ENCODE measurements around the gene ZNF77.
"Not testable (repeated sequence)": the region's sequence is repeated elsewhere in the genome, so short reads cannot be mapped to it uniquely, and the experiment has no call there.

ZNF77 gene

DNA sequence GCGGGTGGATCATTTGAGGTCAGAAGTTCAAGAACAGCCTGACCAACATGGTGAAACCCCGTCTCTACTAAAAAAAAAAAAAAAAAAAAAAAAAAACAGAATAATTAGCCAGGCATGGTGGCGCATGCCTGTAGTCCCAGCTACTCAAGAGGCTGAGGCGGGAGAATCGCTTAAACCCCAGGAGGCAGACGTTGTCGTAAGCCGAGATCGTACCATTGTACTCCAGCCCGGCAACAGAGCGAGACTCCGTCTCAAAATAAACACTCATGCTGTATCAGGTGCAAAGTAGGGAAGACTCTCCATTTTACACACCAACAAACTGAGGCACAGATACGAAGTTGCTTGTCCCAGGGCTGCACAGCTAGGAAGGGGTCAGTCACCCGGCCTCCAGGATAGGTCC, 48.2 kb upstream of the ZNF77 start (continued):
- TF ChIP-seq ZNF133 (tag by site-specific recombination; IDR thresholded peaks at IDR 0.05) = no peak

DNA sequence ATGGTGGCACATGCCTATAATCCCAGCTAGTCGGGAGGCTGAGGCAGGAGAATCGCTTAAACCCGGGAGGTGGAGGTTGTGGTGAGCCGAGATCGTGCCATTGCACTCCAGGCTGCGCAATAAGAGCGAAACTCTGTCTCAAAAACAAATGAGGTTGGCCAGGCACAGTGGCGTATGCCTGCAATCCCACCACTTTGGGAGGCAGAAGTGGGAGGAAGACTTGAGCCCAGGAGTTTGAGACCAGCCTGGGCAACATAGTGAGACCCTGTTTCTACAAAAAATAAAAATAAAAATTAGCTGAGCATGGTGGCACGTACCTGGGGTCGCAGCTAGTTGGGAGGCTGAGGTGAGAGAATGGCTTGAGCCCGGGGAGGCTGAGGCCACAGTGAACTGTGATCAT, 47.6 kb upstream of the ZNF77 start:
- not testable (repeated sequence) for H3K4me3 ChIP-seq (ENCODE audit: low read depth, low read length); H3K36me3 ChIP-seq (ENCODE audit: control insufficient read depth in 2 of 2, insufficient read depth in 1 of 2, low read length in 2 of 2); H3K27ac ChIP-seq (ENCODE audit: extremely low read depth, low read depth, low read length); H3K4me1 ChIP-seq (ENCODE audit: control insufficient read depth, insufficient read depth, low read length); H3K9me3 ChIP-seq (ENCODE audit: control insufficient read depth, insufficient read depth, low read depth, low read length)
- POLR2A ChIA-PET = interaction anchor here (0.6 kb wide), 1 partner anchor 26 kb away, joined by 3 read pairs; no protein-coding TSS in a partner anchor
- CTCF ChIA-PET = interaction anchor here (0.5 to 0.7 kb wide), 3 partner anchors 39 to 243 kb away, joined by 3 read pairs; no protein-coding TSS in a partner anchor
- peak; percentile 90 for TF ChIP-seq ZNF121 (tag by site-specific recombination; IDR thresholded peaks at IDR 0.05)

DNA sequence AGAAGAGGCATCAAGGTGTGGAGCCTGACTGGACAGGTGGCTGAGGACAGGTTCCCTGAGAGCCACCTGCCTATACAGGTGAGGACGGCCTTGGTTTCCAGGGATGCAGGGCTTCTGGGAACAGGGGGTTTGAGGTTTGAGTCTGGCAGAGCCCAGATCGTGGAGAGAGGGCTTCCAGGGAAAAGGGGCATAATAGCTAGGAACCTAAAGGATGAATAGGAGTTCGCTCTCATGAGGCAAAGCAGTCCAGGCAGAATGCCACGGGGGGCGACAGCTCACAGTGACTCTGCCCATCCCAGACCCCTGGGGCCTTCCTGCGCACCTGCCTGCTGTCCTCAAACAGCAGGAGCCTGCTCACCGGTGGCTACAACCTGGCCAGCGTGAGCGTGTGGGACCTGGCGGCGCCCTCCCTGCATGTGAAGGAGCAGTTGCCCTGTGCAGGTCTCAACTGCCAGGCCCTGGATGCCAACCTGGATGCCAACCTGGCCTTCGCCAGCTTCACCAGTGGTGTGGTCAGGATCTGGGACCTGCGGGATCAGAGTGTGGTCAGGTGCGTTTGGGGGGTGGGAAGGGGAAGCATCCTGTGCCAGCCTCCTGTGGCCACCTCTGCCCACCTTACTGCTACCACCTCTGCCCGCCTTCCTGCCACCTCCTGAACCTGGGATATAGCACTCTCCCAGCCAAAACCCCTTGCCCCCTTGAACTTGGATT, 44.6 kb upstream of the ZNF77 start:
- H3K36me3 ChIP-seq (ENCODE audit: control insufficient read depth in 2 of 2, insufficient read depth in 1 of 2, low read length in 2 of 2) = no peaks in the 10 kb centered on the region
- POLR2A ChIA-PET = no interaction called here
- no peaks in the 10 kb centered on the region for H3K9me3 ChIP-seq (ENCODE audit: control insufficient read depth, insufficient read depth, low read depth, low read length)
- H3K27ac ChIP-seq (ENCODE audit: extremely low read depth, low read depth, low read length) = 0 out of 2 replicates have a peak overlapping the region, but pooled peaks have one; percentile 24
- CTCF ChIA-PET = interaction anchor here (1.6 kb wide), 1 partner anchor 119 kb away, joined by 5 read pairs; no protein-coding TSS in a partner anchor
- H3K4me3 ChIP-seq (ENCODE audit: low read depth, low read length) = no peak overlapping the region
- peak; percentile 86 for TF ChIP-seq ZFP3 (tag by site-specific recombination; IDR thresholded peaks at IDR 0.05; ENCODE audit: low read depth)
- TF ChIP-seq ZSCAN23 (tag by site-specific recombination; IDR thresholded peaks at IDR 0.05) = no peak
- TF ChIP-seq ZNF624 (tag by site-specific recombination; IDR thresholded peaks at IDR 0.05) = no peak
- TF ChIP-seq, protein P1, sequence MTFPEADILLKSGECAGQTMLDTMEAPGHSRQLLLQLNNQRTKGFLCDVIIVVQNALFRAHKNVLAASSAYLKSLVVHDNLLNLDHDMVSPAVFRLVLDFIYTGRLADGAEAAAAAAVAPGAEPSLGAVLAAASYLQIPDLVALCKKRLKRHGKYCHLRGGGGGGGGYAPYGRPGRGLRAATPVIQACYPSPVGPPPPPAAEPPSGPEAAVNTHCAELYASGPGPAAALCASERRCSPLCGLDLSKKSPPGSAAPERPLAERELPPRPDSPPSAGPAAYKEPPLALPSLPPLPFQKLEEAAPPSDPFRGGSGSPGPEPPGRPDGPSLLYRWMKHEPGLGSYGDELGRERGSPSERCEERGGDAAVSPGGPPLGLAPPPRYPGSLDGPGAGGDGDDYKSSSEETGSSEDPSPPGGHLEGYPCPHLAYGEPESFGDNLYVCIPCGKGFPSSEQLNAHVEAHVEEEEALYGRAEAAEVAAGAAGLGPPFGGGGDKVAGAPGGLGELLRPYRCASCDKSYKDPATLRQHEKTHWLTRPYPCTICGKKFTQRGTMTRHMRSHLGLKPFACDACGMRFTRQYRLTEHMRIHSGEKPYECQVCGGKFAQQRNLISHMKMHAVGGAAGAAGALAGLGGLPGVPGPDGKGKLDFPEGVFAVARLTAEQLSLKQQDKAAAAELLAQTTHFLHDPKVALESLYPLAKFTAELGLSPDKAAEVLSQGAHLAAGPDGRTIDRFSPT (tag by site-specific recombination; IDR thresholded peaks at IDR 0.05) = peak; percentile 89
- TF ChIP-seq ZNF501 (tag by site-specific recombination; IDR thresholded peaks at IDR 0.05) = no peak
- H3K4me1 ChIP-seq (ENCODE audit: control insufficient read depth, insufficient read depth, low read length) = no peaks in the 10 kb centered on the region

DNA sequence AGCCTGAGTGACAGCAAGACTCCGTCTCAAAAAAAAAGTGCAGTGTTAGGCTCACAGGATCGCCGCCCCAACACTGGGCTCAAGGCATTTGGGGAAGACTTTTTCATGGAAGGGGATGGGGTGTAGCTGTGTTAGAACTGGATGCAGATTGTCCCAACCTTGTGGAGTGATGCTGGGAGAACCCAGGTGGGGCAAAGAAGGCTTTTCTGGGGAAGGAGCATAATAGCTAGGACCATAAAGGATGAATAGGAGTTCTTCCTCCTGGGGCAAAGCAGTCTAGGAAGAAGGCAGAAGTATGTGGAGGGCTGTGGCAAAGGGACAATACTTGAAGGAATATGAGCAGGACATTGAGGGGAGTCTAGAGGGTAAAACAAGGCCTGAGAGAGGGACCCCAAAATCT, 43.8 kb upstream of the ZNF77 start:
- Histone ChIP-seq H3K36me3 (ENCODE audit: control insufficient read depth in 2 of 2, insufficient read depth in 1 of 2, low read length in 2 of 2) (no peaks in the 10 kb centered on the region), H3K4me3 (ENCODE audit: low read depth, low read length) (no peak overlapping the region), H3K4me1 (ENCODE audit: control insufficient read depth, insufficient read depth, low read length) (peaks cover 2% of the 10 kb centered on the region; the same call in 1 of the 2 replicates), H3K27ac (ENCODE audit: extremely low read depth, low read depth, low read length) (no peak overlapping the region), H3K9me3 (ENCODE audit: control insufficient read depth, insufficient read depth, low read depth, low read length) (no peaks in the 10 kb centered on the region)
- TF ChIP-seq OSR2 (tag by site-specific recombination; IDR thresholded peaks at IDR 0.05) (no peak), ZNF324 (tag by site-specific recombination; IDR thresholded peaks at IDR 0.05) (no peak), ZFP3 (tag by site-specific recombination; IDR thresholded peaks at IDR 0.05; ENCODE audit: low read depth) (peak; percentile 93), ZNF366 (tag by site-specific recombination; conservative IDR thresholded peaks at IDR 0.05) (no peak)
- ChIA-PET CTCF (interaction anchor here (1.6 kb wide), 1 partner anchor 120 kb away, joined by 5 read pairs; no protein-coding TSS in a partner anchor), POLR2A (no interaction called here)

DNA sequence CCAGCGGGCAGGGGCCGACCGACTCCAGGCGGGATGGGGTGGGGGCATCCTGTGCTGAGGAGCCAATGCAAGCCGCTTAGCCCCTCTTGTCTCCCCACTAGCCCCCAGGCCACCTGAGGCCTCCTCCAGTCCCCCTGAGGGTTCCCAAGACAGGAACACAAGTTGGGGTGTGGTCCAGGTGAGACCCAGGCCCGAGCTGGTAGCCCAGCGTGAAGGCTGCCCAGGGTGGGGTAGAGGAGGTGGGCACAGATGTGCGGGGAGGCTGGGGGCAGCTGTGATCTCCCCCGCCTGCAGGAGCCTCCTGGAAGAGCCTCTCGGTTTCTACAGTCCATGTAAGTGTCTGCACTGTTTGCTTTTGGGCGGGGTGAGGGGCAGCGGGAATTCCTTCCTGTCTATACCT, 43.0 kb upstream of the ZNF77 start:
- ChIA-PET CTCF (no interaction called here), POLR2A (no interaction called here)
- Histone ChIP-seq H3K9me3 (ENCODE audit: control insufficient read depth, insufficient read depth, low read depth, low read length) (no peaks in the 10 kb centered on the region), H3K36me3 (ENCODE audit: control insufficient read depth in 2 of 2, insufficient read depth in 1 of 2, low read length in 2 of 2) (no peaks in the 10 kb centered on the region), H3K4me3 (ENCODE audit: low read depth, low read length) (no peak overlapping the region), H3K4me1 (ENCODE audit: control insufficient read depth, insufficient read depth, low read length) (peaks cover 8% of the 10 kb centered on the region), H3K27ac (ENCODE audit: extremely low read depth, low read depth, low read length) (no peak overlapping the region)
- TF ChIP-seq TCF7L2 (IDR thresholded peaks at IDR 0.05; ENCODE audit: borderline replicate concordance, low read depth, low read length) (no peak), ZNF19 (tag by site-specific recombination; IDR thresholded peaks at IDR 0.05; ENCODE audit: low read depth) (no peak), ZSCAN23 (tag by site-specific recombination; IDR thresholded peaks at IDR 0.05) (no peak), ZNF433 (tag by site-specific recombination; IDR thresholded peaks at IDR 0.05; ENCODE audit: low read depth) (no peak), ZNF600 (tag by site-specific recombination; IDR thresholded peaks at IDR 0.05) (no peak), ZNF133 (tag by site-specific recombination; IDR thresholded peaks at IDR 0.05) (no peak)
- TF ChIP-seq, protein P1 (tag by site-specific recombination; IDR thresholded peaks at IDR 0.05) = no peak
- TF ChIP-seq, protein P2, sequence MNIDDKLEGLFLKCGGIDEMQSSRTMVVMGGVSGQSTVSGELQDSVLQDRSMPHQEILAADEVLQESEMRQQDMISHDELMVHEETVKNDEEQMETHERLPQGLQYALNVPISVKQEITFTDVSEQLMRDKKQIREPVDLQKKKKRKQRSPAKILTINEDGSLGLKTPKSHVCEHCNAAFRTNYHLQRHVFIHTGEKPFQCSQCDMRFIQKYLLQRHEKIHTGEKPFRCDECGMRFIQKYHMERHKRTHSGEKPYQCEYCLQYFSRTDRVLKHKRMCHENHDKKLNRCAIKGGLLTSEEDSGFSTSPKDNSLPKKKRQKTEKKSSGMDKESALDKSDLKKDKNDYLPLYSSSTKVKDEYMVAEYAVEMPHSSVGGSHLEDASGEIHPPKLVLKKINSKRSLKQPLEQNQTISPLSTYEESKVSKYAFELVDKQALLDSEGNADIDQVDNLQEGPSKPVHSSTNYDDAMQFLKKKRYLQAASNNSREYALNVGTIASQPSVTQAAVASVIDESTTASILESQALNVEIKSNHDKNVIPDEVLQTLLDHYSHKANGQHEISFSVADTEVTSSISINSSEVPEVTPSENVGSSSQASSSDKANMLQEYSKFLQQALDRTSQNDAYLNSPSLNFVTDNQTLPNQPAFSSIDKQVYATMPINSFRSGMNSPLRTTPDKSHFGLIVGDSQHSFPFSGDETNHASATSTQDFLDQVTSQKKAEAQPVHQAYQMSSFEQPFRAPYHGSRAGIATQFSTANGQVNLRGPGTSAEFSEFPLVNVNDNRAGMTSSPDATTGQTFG (tag by site-specific recombination; IDR thresholded peaks at IDR 0.05; ENCODE audit: borderline replicate concordance) = no peak
- TF ChIP-seq, protein P3, sequence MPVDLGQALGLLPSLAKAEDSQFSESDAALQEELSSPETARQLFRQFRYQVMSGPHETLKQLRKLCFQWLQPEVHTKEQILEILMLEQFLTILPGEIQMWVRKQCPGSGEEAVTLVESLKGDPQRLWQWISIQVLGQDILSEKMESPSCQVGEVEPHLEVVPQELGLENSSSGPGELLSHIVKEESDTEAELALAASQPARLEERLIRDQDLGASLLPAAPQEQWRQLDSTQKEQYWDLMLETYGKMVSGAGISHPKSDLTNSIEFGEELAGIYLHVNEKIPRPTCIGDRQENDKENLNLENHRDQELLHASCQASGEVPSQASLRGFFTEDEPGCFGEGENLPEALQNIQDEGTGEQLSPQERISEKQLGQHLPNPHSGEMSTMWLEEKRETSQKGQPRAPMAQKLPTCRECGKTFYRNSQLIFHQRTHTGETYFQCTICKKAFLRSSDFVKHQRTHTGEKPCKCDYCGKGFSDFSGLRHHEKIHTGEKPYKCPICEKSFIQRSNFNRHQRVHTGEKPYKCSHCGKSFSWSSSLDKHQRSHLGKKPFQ (tag by site-specific recombination; IDR thresholded peaks at IDR 0.05) = no peak

Measured in HEK293 (cell line).